GM06990 (cell line): ENCODE data around the gene ENAH.

Experiments used
- DNase-seq: peaks from one replicate; pipeline ENCODE4 v3.0.0-alpha.2; 2011; ENCODE audit not compliant: insufficient read length; ENCODE audit errors: extremely low read depth
- H3K27me3 ChIP-seq: replicated peaks from 2 replicates; pipeline ENCODE4 v1.6.0; 2011; ENCODE audit warnings: low read length; ENCODE audit not compliant: control insufficient read depth, insufficient read depth
- H3K36me3 ChIP-seq: 2 replicates; pipeline ENCODE4 v1.5.1; 2011; ENCODE audit warnings: low read length; ENCODE audit not compliant: control insufficient read depth, insufficient read depth
- H3K4me3 ChIP-seq: replicated peaks from 2 replicates; pipeline ENCODE4 v1.5.1; 2011; ENCODE audit warnings: low read depth, mild to moderate bottlenecking, control low read depth, low read length
- TF ChIP-seq, protein P1 (sequence below): IDR thresholded peaks from 2 replicates; pipeline ENCODE4 v1.5.1; 2011; ENCODE audit warnings: low read length, control low read depth, mild to moderate bottlenecking, inconsistent platforms; ENCODE audit not compliant: insufficient read depth, poor library complexity, severe bottlenecking

ENAH gene

DNA sequence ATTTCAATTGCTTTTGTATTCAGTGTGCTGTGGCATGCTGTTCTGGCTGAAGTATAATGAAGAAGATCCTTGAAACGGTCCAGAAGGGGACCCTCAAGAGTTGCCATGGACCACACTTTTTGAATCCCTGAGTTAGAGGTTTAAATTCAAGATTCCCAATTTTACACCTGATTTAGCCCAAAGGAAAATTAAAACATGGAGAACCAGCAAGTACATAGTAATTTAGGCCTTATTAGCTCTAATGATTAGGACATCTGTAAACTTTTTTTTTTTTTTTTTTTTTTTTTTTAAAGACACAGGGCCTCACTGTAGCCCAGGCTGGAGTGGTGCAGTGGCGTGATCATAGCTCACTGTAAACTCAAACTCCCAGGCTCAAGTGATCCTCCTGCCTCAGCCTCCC lies 107.3 kb downstream of the ENAH start:
- no peak for DNase-seq
- no peaks in the 10 kb centered on the region for H3K36me3 ChIP-seq
- TF ChIP-seq, protein P1, sequence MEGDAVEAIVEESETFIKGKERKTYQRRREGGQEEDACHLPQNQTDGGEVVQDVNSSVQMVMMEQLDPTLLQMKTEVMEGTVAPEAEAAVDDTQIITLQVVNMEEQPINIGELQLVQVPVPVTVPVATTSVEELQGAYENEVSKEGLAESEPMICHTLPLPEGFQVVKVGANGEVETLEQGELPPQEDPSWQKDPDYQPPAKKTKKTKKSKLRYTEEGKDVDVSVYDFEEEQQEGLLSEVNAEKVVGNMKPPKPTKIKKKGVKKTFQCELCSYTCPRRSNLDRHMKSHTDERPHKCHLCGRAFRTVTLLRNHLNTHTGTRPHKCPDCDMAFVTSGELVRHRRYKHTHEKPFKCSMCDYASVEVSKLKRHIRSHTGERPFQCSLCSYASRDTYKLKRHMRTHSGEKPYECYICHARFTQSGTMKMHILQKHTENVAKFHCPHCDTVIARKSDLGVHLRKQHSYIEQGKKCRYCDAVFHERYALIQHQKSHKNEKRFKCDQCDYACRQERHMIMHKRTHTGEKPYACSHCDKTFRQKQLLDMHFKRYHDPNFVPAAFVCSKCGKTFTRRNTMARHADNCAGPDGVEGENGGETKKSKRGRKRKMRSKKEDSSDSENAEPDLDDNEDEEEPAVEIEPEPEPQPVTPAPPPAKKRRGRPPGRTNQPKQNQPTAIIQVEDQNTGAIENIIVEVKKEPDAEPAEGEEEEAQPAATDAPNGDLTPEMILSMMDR = no peak
- H3K4me3 ChIP-seq = no peak overlapping the region
- no peaks in the 10 kb centered on the region for H3K27me3 ChIP-seq

DNA sequence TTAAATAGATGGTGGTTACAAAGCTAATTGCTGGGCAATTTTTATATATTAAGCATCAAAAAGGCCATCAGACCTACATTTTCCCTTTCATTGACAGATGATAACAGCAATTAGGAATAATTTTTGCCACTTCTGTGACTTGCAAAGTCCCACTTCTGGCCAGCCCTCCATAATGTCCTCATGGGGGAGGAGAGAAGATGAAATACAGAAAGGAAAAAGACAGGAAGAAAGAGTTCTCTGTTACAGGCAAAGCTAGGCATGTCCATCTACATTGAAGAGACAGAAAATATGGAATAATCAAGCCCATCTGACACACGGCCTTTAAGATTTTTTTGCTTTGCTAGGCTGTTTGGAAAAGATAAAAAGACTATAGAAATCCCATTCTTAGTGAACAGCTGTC lies 108.0 kb downstream of the ENAH start:
- TF ChIP-seq, protein P1 = no peak
- DNase-seq = no peak
- Histone ChIP-seq H3K36me3 (no peaks in the 10 kb centered on the region), H3K27me3 (no peaks in the 10 kb centered on the region), H3K4me3 (no peak overlapping the region)

DNA sequence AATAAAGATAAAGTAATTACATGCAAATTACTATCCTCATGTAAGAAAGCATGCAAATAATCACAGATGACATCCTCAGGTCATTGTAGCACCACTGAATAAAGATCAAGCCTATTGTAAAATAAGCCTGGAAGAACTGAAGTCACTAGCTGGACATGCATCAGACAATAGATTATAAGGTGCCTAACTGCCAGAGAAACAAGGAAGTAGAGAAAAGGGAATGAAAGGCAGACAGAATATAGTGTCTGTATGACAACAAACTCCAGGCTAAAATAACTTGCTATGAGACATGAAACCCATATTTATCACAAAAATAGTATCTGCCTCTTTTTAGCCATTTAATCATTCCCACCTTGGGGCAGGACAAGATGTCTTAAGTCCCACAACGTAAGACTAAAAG lies 108.7 kb downstream of the ENAH start:
- Histone ChIP-seq H3K27me3 (no peaks in the 10 kb centered on the region), H3K36me3 (no peaks in the 10 kb centered on the region), H3K4me3 (no peak overlapping the region)
- DNase-seq = no peak
- TF ChIP-seq, protein P1 = no peak

DNA sequence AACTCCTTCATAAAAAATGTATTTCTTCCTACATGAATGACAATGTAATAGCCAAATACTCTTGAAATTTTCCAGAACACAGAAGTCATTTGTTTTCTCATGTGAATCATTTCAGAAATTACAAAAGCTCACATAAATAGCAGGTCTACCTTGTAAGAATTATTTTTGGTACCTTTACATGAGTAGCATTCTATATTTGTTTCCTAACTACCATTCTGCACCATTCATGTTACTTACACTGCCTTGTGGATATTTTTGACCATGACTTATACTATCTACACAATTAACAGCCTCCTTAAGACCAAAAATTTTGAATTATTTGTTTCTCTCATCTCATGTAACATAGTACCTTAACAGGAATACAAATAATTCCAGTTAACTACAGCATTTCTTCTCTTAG lies 109.6 kb downstream of the ENAH start:
- no peak for DNase-seq
- Histone ChIP-seq H3K4me3 (no peak overlapping the region), H3K27me3 (no peaks in the 10 kb centered on the region), H3K36me3 (no peaks in the 10 kb centered on the region)
- TF ChIP-seq, protein P1 = no peak

DNA sequence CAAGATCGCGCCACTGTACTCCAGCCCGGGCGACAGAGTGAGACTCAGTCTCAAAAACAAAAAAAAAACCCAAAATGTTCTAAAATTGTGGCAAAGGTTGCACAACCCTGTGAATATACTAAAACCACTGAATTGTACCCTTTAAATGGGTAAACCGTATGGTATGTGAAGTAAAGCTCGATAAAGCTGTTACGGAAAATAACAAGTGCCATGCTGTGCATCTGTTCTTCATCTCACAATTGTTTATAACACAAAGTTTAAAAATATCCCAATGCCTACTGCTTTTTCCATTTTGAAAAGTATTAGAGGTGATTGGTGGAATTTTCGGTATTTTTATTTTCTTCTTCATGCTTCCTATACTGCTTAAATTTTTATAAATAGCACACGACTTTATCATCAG lies 111.5 kb downstream of the ENAH start:
- Histone ChIP-seq H3K4me3 (no peak overlapping the region), H3K27me3 (no peaks in the 10 kb centered on the region), H3K36me3 (no peaks in the 10 kb centered on the region)
- DNase-seq = no peak
- TF ChIP-seq, protein P1 = no peak

DNA sequence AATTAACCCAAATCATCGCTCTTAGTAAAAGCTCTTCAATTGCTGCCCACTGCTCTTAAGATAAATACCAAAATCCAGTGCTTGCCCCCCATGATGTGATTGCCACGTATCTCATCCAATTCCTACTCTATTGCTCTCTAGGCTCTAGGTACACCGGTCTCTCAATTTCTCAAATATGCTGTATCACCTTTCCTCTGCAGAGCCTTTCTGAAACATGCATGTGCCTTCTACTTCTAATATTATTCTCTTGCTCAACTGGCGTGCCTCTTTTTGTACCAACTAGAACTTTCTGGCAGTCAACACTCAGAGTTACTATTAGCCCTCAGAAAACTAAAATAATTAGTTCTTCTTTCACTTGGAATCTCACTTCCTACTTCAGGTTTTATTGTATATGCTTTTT lies 113.3 kb downstream of the ENAH start:
- no peak for DNase-seq
- TF ChIP-seq, protein P1 = no peak
- no peaks in the 10 kb centered on the region for H3K27me3 ChIP-seq
- H3K4me3 ChIP-seq = no peak overlapping the region
- no peaks in the 10 kb centered on the region for H3K36me3 ChIP-seq
